Endothelial cell (in vitro differentiated cells): ENCODE measurements around the gene PRPF18. TPM values are rescaled to one million over a fixed set of nuclear protein-coding genes. Genes with fewer than 3 reads are reported as not detected.

Source experiments
- DNase-seq: peaks from one replicate; pipeline ENCODE4 v3.0.0; 2021; ENCODE audit warnings: low spot score
- H3K27ac Mint-ChIP-seq: one replicate; pipeline ENCODE4 v1.8.0; 2021; ENCODE audit warnings: mixed read lengths, inconsistent platforms; ENCODE audit not compliant: unreplicated experiment
- H3K27me3 Mint-ChIP-seq: one replicate; pipeline ENCODE4 v1.8.0; 2021; ENCODE audit warnings: mild to moderate bottlenecking, moderate library complexity, mixed read lengths, inconsistent platforms; ENCODE audit not compliant: unreplicated experiment
- H3K36me3 Mint-ChIP-seq: one replicate; pipeline ENCODE4 v1.8.0; 2021; ENCODE audit warnings: mild to moderate bottlenecking, low read depth, mixed read lengths, inconsistent platforms; ENCODE audit not compliant: unreplicated experiment
- H3K4me1 Mint-ChIP-seq: one replicate; pipeline ENCODE4 v1.8.0; 2021; ENCODE audit warnings: mild to moderate bottlenecking, mixed read lengths, inconsistent platforms; ENCODE audit not compliant: unreplicated experiment
- H3K4me3 Mint-ChIP-seq: one replicate; pipeline ENCODE4 v1.8.0; 2021; ENCODE audit warnings: mild to moderate bottlenecking, mixed read lengths, inconsistent platforms; ENCODE audit not compliant: unreplicated experiment
- H3K9me3 Mint-ChIP-seq: one replicate; pipeline ENCODE4 v1.8.0; 2021; ENCODE audit warnings: mixed read lengths, inconsistent platforms; ENCODE audit not compliant: unreplicated experiment
- total RNA-seq: library from RNA; stranded (reverse); fragmentation: NEBNext Ultra II Directional; extraction: Animal tissue kit (Norgen Biotek cat#: 25700); gene quantifications from one replicate; pipeline ENCODE4 v1.2.1, GENCODE V29; 2021; ENCODE audit not compliant: unreplicated experiment
- TF ChIP-seq, protein P1 (sequence below): fragments of 200-600 bp; sonication (generic); IDR thresholded peaks from one replicate; pipeline ENCODE4 v1.5.0; 2021; ENCODE audit warnings: antibody characterized with exemption; ENCODE audit not compliant: unreplicated experiment

PRPF18 gene
- total RNA-seq, 1 donor from 2014 or later, result 19.7 TPM

DNA sequence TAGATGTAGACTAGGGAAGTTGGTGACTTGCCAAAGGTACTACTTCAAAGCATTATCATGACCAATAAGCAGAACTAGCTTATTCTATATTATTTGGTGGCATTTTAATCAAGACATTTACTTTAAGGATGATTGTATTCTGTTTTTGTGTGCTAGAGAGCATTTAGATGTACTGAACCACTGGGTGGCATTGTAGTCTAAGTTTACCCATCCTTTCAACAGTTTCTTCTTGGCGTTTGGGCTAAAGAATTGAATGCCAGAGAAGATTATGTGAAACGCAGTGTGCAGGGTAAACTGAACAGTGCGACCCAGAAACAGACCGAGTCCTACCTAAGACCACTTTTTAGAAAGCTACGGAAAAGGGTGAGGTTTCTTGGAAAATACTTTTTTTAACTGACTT, 26.8 kb downstream of the PRPF18 start:
- Mint-ChIP-seq H3K27me3 (peaks cover 1% of the 10 kb centered on the region), H3K9me3 (no peaks in the 10 kb centered on the region)
- DNase-seq, result no peak

DNA sequence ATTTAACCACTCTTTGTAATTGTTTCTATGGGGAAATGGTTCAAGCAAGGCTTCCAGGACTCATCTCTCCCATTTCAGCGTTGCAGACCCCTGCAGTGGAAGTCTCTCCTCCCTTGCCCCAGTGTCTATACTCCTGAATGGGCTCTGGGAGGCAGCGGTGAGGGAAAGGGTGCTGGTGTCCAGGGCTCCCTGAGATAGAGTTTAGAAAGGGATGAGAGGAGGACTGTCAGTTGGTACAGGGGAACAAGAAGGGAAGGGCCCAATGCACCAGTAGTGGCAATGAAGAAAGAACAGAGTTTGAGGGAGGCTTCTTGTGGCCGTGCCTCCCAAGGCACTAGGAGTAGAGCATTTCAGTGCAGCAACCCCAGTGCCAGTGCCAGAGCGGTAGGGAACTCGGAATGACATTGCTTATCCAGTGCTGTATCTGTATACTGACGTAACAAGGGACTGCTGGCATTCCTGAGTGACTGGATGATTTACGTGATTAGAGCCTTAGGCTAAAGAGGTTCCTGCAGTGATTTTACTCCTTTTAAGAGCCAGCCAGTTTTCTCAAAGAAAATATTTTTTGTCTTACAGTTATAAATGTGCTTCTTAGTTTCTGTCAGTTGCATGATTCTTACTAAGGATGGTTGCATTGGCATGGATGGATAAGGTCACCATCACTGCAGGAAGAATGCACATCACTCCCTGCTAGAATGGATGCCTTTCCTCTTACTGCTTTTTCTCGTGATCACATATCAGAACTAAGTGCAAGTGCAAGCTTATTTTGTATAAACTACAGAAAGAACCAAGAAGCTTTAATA, 28.0 kb downstream of the PRPF18 start:
- peak overlapping the region; percentile 19 for H3K4me3 Mint-ChIP-seq
- peaks cover 45% of the 10 kb centered on the region for H3K4me1 Mint-ChIP-seq
- H3K36me3 Mint-ChIP-seq, result peaks cover 26% of the 10 kb centered on the region
- TF ChIP-seq, protein P1, sequence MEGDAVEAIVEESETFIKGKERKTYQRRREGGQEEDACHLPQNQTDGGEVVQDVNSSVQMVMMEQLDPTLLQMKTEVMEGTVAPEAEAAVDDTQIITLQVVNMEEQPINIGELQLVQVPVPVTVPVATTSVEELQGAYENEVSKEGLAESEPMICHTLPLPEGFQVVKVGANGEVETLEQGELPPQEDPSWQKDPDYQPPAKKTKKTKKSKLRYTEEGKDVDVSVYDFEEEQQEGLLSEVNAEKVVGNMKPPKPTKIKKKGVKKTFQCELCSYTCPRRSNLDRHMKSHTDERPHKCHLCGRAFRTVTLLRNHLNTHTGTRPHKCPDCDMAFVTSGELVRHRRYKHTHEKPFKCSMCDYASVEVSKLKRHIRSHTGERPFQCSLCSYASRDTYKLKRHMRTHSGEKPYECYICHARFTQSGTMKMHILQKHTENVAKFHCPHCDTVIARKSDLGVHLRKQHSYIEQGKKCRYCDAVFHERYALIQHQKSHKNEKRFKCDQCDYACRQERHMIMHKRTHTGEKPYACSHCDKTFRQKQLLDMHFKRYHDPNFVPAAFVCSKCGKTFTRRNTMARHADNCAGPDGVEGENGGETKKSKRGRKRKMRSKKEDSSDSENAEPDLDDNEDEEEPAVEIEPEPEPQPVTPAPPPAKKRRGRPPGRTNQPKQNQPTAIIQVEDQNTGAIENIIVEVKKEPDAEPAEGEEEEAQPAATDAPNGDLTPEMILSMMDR, result no peak
- no peaks in the 10 kb centered on the region for H3K9me3 Mint-ChIP-seq
- peaks cover 1% of the 10 kb centered on the region for H3K27me3 Mint-ChIP-seq
- H3K27ac Mint-ChIP-seq, result peak overlapping the region; percentile 98
- no peak for DNase-seq

More for the DNA sequence above, 26.8 kb downstream of the PRPF18 start:
- peaks cover 57% of the 10 kb centered on the region for H3K4me1 Mint-ChIP-seq
- H3K27ac Mint-ChIP-seq, result no peak overlapping the region
- TF ChIP-seq, protein P1, result no peak
- no peak overlapping the region for H3K4me3 Mint-ChIP-seq
- H3K36me3 Mint-ChIP-seq, result peaks cover 27% of the 10 kb centered on the region

DNA sequence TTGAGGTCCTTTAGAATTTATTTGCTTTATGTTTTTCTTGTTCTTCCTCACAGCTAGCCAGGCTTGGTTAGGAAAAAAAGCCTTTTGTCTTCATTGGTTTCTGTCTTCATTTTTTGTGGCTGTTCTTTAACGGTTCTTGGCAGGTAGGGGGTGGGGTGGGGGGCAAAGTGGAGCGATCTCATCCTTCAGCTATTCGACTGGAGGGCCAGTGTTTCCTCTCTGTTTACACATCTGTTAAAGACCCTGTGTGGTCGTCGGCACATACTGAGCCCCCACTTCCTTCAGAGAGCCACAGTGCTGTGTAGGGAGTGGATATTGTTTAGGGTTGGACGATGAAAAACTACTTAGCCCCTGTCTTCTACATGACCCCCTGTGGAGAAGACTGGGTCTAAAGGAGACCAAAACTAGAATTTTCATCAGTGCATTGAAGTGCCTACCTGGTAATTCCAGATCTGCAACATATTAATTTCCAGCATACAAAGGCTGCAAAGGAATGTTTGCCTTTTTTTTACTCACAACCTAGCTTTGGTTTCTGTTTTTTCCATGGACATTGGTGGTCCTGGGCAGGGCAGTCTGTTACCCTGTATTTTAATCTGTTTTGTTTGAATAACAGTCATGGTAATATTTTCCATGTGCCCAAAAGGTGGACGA, 29.0 kb downstream of the PRPF18 start:
- H3K27me3 Mint-ChIP-seq, result no peaks in the 10 kb centered on the region
- DNase-seq, result peak; percentile 23
- H3K36me3 Mint-ChIP-seq, result peaks cover 25% of the 10 kb centered on the region
- H3K9me3 Mint-ChIP-seq, result no peaks in the 10 kb centered on the region
- TF ChIP-seq, protein P1, result no peak
- H3K27ac Mint-ChIP-seq, result peak overlapping the region; percentile 98
- H3K4me3 Mint-ChIP-seq, result no peak overlapping the region
- peaks cover 34% of the 10 kb centered on the region for H3K4me1 Mint-ChIP-seq

DNA sequence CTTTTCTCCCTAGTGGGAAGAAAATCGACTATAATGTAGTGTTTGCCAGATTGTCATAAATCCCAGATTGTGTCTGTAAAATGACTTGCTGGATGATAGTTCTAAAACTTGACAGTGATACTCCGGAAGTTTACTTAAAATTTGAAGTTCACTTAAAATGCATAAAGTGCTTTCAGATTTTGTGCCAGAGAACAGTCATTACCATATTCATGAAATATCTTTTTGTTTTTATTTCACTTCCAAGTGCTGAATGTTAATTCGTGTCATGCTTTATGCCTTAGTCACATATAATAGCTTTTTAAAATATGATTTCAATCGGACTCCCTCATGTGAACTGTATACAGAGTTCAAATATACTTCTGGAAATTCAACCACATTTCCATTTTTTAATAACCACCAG, 30.4 kb downstream of the PRPF18 start:
- TF ChIP-seq, protein P1, result no peak
- Mint-ChIP-seq H3K27ac (no peak overlapping the region), H3K4me1 (peaks cover 30% of the 10 kb centered on the region), H3K4me3 (no peak overlapping the region), H3K9me3 (no peaks in the 10 kb centered on the region), H3K27me3 (no peaks in the 10 kb centered on the region), H3K36me3 (peaks cover 19% of the 10 kb centered on the region)
- DNase-seq, result no peak

DNA sequence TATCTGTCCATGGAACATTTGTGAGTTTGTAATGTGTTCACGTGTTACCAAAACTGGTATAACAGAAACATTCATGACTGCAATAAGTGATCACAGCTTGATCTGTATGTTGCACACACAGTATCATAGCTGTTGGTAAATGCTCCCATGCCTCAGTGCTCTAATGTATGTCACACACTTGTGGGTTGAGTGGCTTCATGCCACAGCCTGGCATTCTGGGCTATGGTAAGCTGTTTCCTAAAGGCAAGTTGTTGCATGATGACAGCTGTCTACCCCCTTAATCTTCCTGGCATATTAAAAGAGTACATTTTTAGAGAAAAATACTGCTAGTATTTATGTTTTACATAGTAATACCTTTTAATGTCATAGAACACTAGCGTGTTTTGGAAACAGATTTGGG, 35.2 kb downstream of the PRPF18 start:
- no peaks in the 10 kb centered on the region for H3K4me1 Mint-ChIP-seq
- no peak overlapping the region for H3K4me3 Mint-ChIP-seq
- H3K27me3 Mint-ChIP-seq, result no peaks in the 10 kb centered on the region
- TF ChIP-seq, protein P1, result no peak
- H3K9me3 Mint-ChIP-seq, result no peaks in the 10 kb centered on the region
- no peak overlapping the region for H3K27ac Mint-ChIP-seq
- H3K36me3 Mint-ChIP-seq, result peaks cover 12% of the 10 kb centered on the region
- no peak for DNase-seq
